GM06990 (cell line): ENCODE results near the gene PALB2.
"Not testable (repeated sequence)": the region's sequence is repeated elsewhere in the genome, so short reads cannot be mapped to it uniquely, and the experiment has no call there.

ENCODE experiments used
- DNase-seq: peaks from one replicate; pipeline ENCODE4 v3.0.0-alpha.2; 2011; ENCODE audit not compliant: insufficient read length; ENCODE audit errors: extremely low read depth
- H3K27me3 ChIP-seq: replicated peaks from 2 replicates; pipeline ENCODE4 v1.6.0; 2011; ENCODE audit warnings: low read length; ENCODE audit not compliant: control insufficient read depth, insufficient read depth
- H3K36me3 ChIP-seq: 2 replicates; pipeline ENCODE4 v1.5.1; 2011; ENCODE audit warnings: low read length; ENCODE audit not compliant: control insufficient read depth, insufficient read depth
- H3K4me3 ChIP-seq: replicated peaks from 2 replicates; pipeline ENCODE4 v1.5.1; 2011; ENCODE audit warnings: low read depth, mild to moderate bottlenecking, control low read depth, low read length
- TF ChIP-seq, protein P1 (sequence below): IDR thresholded peaks from 2 replicates; pipeline ENCODE4 v1.5.1; 2011; ENCODE audit warnings: low read length, control low read depth, mild to moderate bottlenecking, inconsistent platforms; ENCODE audit not compliant: insufficient read depth, poor library complexity, severe bottlenecking

The PALB2 gene

DNA sequence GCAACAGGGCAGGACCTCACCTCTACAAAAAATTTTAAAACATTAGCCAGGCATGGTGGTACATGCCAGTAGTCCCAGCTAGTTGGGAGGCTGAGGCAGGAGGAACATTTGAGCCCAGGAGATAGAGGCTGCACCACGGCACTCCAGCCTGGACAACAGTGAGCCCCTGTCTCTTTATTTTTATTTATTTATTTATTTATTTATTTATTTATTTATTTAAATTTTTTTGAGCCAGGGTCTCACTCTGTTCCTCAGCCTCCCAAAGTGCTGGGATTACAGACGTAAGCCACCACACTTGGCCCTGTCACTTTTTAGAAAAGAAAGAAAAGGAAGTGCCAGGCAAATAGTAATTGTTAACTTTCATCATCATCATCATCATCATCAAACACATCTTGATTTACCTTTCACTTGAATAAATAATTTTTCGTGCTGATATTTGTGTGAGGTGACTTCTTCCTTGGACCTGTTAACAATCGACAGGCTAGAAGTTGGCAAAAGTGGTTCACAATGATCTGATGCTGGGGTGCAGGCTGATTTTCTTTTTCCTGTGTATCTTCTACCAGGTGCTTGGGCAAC is 6.6 kb downstream of the PALB2 start:
- H3K36me3 ChIP-seq, result peaks cover 2% of the 10 kb centered on the region

DNA sequence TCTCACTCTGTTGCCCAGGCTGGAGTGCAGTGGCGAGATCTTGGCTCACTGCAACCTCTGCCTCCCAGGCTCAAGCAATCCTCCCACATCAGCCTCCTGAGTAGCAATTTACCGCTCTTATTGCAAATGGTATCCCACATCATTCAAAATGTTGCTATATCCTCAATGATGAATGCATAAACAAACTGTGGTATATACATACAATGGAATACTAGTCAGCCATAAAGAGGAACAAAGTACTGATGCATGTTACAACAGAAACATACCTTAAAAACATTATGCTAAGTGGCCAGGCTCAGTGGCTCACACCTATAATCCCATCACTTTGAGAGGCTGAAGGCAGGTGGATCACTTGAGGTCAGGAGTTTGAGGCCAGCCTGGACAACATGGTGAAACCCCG is 9.2 kb downstream of the PALB2 start:
- DNase-seq, H3K4me3 ChIP-seq, H3K27me3 ChIP-seq, H3K36me3 ChIP-seq: not testable (repeated sequence)

More for the DNA sequence above, 6.6 kb downstream of the PALB2 start:
- Histone ChIP-seq H3K27me3 (no peaks in the 10 kb centered on the region), H3K4me3 (no peak overlapping the region)
- no peak for DNase-seq
- TF ChIP-seq, protein P1, sequence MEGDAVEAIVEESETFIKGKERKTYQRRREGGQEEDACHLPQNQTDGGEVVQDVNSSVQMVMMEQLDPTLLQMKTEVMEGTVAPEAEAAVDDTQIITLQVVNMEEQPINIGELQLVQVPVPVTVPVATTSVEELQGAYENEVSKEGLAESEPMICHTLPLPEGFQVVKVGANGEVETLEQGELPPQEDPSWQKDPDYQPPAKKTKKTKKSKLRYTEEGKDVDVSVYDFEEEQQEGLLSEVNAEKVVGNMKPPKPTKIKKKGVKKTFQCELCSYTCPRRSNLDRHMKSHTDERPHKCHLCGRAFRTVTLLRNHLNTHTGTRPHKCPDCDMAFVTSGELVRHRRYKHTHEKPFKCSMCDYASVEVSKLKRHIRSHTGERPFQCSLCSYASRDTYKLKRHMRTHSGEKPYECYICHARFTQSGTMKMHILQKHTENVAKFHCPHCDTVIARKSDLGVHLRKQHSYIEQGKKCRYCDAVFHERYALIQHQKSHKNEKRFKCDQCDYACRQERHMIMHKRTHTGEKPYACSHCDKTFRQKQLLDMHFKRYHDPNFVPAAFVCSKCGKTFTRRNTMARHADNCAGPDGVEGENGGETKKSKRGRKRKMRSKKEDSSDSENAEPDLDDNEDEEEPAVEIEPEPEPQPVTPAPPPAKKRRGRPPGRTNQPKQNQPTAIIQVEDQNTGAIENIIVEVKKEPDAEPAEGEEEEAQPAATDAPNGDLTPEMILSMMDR, result no peak

DNA sequence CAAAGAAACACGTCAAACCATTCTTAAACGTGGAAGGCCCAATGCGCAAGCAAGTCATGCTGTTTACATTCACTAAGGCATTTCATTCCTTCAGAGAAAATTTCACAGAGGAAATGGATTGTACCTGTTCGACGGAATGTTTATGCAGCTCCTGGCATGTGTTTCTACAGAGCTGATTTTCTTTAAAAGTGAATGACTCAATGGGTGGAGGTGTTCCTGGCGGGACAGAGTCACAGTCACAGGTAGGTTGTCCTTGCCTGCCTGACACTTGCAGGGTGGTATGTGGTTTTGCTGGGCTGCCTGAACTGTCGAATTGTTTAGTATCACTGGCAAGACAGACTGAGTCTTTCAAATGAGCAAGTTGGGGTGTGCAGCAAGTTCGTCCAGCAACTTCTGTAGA is 11.6 kb downstream of the PALB2 start:
- TF ChIP-seq, protein P1, result no peak
- Histone ChIP-seq H3K27me3 (no peaks in the 10 kb centered on the region), H3K4me3 (no peak overlapping the region), H3K36me3 (peaks cover 7% of the 10 kb centered on the region)
- DNase-seq, result no peak

DNA sequence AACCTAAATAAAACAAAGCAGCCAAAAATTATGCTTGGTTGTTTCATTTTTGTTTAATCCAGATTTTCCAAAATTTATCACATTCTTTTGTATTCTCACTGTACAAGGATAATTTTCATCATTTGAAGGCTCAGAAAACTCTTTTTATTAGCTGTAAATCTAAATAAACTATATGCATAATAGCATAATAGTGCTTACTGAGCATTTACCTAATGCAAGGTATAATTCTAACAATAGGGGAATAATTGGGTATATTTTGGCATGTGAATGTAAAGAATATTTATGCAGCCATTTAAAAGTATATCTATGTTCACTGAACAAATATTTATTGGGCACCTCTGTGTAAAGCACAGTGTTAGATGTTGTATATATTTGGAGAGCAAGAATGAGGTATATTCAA is 17.0 kb downstream of the PALB2 start:
- Histone ChIP-seq H3K27me3 (no peaks in the 10 kb centered on the region), H3K4me3 (no peak overlapping the region), H3K36me3 (peaks cover 7% of the 10 kb centered on the region)
- TF ChIP-seq, protein P1, result no peak
- no peak for DNase-seq

DNA sequence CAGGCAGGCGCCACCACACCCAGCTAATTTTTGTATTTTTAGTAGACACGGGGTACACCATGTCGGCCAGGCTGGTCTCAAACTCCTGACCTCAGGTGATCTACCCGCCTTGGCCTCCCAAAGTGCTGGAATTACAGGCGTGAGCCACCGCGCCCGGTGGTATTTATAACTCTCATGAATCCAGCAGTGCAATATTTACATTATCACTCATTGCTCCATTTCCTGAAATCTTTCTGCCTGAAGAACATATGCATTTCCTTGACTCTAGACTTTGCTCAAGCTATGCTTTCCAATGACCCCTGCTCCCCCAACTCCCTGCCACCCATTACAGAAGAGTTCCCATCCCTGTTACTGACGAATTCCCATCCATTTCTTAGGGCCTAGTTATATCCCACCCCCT is 25.3 kb downstream of the PALB2 start:
- DNase-seq, result no peak
- TF ChIP-seq, protein P1, result no peak
- Histone ChIP-seq H3K27me3 (no peaks in the 10 kb centered on the region), H3K36me3 (peaks cover 4% of the 10 kb centered on the region), H3K4me3 (no peak overlapping the region)

DNA sequence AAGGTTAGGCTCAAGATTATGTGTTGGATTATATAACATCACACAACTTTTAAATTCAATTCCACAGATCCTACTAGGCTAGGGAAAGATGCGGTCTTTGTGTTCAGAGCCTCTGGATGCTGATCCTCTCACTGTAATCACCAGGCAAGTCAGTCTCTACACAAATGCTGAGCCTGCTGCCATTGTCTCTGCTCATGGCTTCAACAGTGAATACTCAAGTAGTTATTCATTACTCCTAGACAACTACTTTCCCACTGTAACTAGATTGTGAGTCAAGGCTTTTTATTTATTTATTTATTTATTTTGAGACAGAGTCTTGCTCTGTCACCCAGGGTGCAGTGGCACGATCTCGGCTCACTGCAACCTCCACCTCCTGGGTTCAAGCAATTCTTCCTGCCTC is 29.2 kb downstream of the PALB2 start:
- TF ChIP-seq, protein P1, result no peak
- H3K27me3 ChIP-seq, result no peaks in the 10 kb centered on the region
- DNase-seq, result no peak
- H3K36me3 ChIP-seq, result peaks cover 2% of the 10 kb centered on the region
- no peak overlapping the region for H3K4me3 ChIP-seq

DNA sequence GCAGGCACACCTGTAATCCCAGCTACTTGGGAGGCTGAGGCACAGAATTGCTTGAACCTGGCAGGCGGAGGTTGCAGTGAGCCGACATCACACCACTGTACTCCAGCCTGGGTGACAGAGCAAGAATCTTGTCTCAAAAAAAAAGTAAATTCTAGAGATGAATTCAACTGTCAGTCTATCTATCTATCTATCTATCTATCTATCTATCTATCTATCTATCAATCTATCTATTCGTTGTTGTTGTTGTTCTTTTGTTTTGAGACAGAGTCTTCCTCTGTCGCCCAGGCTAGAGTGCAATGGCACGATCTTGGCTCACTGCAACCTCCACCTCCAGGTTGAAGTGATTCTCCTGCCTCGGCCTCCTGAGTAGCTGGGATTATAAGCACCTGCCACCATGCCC is 30.2 kb downstream of the PALB2 start:
- not testable (repeated sequence) for DNase-seq, H3K4me3 ChIP-seq, H3K27me3 ChIP-seq, H3K36me3 ChIP-seq
